Activated CD4-positive, alpha-beta T cell treated with anti-CD3 and anti-CD28 coated beads for 24 hours (primary cell): ENCODE results near the gene SUSD4.

Experiments
- DNase-seq, 2 donors: peaks; one replicate each; pipeline ENCODE4 v3.0.0-alpha.2; 2020; ENCODE audit warnings: low read depth in 2 of 2

SUSD4 gene

GRCh38 chr1:223230161-223230881, 133.7 kb downstream of the SUSD4 start:
- DNase-seq, result no peak

- DNase-seq, result no peak
These were observed 134.2 kb downstream of the SUSD4 start for GRCh38 chr1:223229756-223230155.

- no peak for DNase-seq
These were observed 134.9 kb downstream of the SUSD4 start for GRCh38 chr1:223228931-223229528.

GRCh38 chr1:223228201-223228600, 135.8 kb downstream of the SUSD4 start:
- DNase-seq, result no peak

- DNase-seq, result no peak
These were observed 136.3 kb downstream of the SUSD4 start for GRCh38 chr1:223227486-223228196.

GRCh38 chr1:223227031-223227430, 136.9 kb downstream of the SUSD4 start:
- DNase-seq, result no peak

GRCh38 chr1:223226271-223226670, 137.7 kb downstream of the SUSD4 start:
- DNase-seq, result no peak

GRCh38 chr1:223225481-223225880, 138.5 kb downstream of the SUSD4 start:
- no peak for DNase-seq

- no peak for DNase-seq
These were observed 138.9 kb downstream of the SUSD4 start for GRCh38 chr1:223225061-223225460.

GRCh38 chr1:223224465-223224864, 139.5 kb downstream of the SUSD4 start:
- DNase-seq, result no peak

GRCh38 chr1:223223091-223223995, 140.6 kb downstream of the SUSD4 start:
- DNase-seq, result no peak

- DNase-seq, result no peak
These were observed 141.6 kb downstream of the SUSD4 start for GRCh38 chr1:223222377-223222776.

GRCh38 chr1:223221686-223222085, 142.3 kb downstream of the SUSD4 start:
- DNase-seq, result no peak

GRCh38 chr1:223219846-223220610, 143.9 kb downstream of the SUSD4 start:
- DNase-seq, result no peak

GRCh38 chr1:223219318-223219635, 144.7 kb downstream of the SUSD4 start:
- DNase-seq, result no peak

GRCh38 chr1:223217781-223218180, 146.2 kb downstream of the SUSD4 start:
- DNase-seq, result no peak

GRCh38 chr1:223216531-223217205, 147.3 kb downstream of the SUSD4 start:
- no peak for DNase-seq

- DNase-seq, result no peak
These were observed 147.9 kb downstream of the SUSD4 start for GRCh38 chr1:223216074-223216473.

- DNase-seq, result no peak
These were observed 148.9 kb downstream of the SUSD4 start for GRCh38 chr1:223215026-223215425.

GRCh38 chr1:223214261-223214807, 149.6 kb downstream of the SUSD4 start:
- no peak for DNase-seq
